HG03066 (cell line): ENCODE results near the gene PRMT9.

Source experiments
- ATAC-seq: cut with Tn5 transposase; IDR thresholded peaks from one replicate; pipeline ENCODE4 v1.9.1; 2021; ENCODE audit warnings: low read depth; ENCODE audit not compliant: unreplicated experiment

PRMT9 gene

GRCh38 chr4:147682755-147683154 is 1.2 kb downstream of the PRMT9 start:
- ATAC-seq, result no peak

GRCh38 chr4:147678796-147679549 is 5.0 kb downstream of the PRMT9 start:
- ATAC-seq, result no peak

GRCh38 chr4:147678106-147678505 is 5.9 kb downstream of the PRMT9 start:
- ATAC-seq, result no peak

GRCh38 chr4:147674496-147674895 is 9.5 kb downstream of the PRMT9 start:
- no peak for ATAC-seq

- ATAC-seq, result no peak
Observed at GRCh38 chr4:147674073-147674472, 9.9 kb downstream of the PRMT9 start.

GRCh38 chr4:147658501-147658900 is 25.5 kb downstream of the PRMT9 start:
- ATAC-seq, result no peak

- no peak for ATAC-seq
Observed at GRCh38 chr4:147655639-147656038, 28.3 kb downstream of the PRMT9 start.

GRCh38 chr4:147651563-147651962 is 32.4 kb downstream of the PRMT9 start:
- ATAC-seq, result no peak

- no peak for ATAC-seq
Observed at GRCh38 chr4:147648656-147649055, 35.3 kb downstream of the PRMT9 start.

- ATAC-seq, result no peak
Observed at GRCh38 chr4:147645099-147645498, 38.9 kb downstream of the PRMT9 start.

- no peak for ATAC-seq
Observed at GRCh38 chr4:147644471-147644870, 39.5 kb downstream of the PRMT9 start.

- no peak for ATAC-seq
Observed at GRCh38 chr4:147643616-147644015, 40.3 kb downstream of the PRMT9 start.

- ATAC-seq, result no peak
Observed at GRCh38 chr4:147640331-147640730, 43.6 kb downstream of the PRMT9 start.

GRCh38 chr4:147639388-147639787 is 44.6 kb downstream of the PRMT9 start:
- no peak for ATAC-seq

GRCh38 chr4:147638942-147639341 is 45.0 kb downstream of the PRMT9 start:
- peak; percentile 63 for ATAC-seq

- ATAC-seq, result no peak
Observed at GRCh38 chr4:147638365-147638764, 45.6 kb downstream of the PRMT9 start.

- ATAC-seq, result no peak
Observed at GRCh38 chr4:147635348-147635747, 48.6 kb downstream of the PRMT9 start.

GRCh38 chr4:147633643-147634042 is 50.3 kb downstream of the PRMT9 start:
- ATAC-seq, result no peak

- no peak for ATAC-seq
Observed at GRCh38 chr4:147633113-147633512, 50.9 kb downstream of the PRMT9 start.

GRCh38 chr4:147629783-147630730 is 53.9 kb downstream of the PRMT9 start:
- no peak for ATAC-seq

GRCh38 chr4:147628415-147628814 is 55.5 kb downstream of the PRMT9 start:
- ATAC-seq, result no peak

GRCh38 chr4:147626903-147627302 is 57.1 kb downstream of the PRMT9 start:
- no peak for ATAC-seq
